ENCODE measurements around the gene TMEM164.
"Not testable (repeated sequence)": the region's sequence is repeated elsewhere in the genome, so short reads cannot be mapped to it uniquely, and the experiment has no call there.

TMEM164 gene

DNA sequence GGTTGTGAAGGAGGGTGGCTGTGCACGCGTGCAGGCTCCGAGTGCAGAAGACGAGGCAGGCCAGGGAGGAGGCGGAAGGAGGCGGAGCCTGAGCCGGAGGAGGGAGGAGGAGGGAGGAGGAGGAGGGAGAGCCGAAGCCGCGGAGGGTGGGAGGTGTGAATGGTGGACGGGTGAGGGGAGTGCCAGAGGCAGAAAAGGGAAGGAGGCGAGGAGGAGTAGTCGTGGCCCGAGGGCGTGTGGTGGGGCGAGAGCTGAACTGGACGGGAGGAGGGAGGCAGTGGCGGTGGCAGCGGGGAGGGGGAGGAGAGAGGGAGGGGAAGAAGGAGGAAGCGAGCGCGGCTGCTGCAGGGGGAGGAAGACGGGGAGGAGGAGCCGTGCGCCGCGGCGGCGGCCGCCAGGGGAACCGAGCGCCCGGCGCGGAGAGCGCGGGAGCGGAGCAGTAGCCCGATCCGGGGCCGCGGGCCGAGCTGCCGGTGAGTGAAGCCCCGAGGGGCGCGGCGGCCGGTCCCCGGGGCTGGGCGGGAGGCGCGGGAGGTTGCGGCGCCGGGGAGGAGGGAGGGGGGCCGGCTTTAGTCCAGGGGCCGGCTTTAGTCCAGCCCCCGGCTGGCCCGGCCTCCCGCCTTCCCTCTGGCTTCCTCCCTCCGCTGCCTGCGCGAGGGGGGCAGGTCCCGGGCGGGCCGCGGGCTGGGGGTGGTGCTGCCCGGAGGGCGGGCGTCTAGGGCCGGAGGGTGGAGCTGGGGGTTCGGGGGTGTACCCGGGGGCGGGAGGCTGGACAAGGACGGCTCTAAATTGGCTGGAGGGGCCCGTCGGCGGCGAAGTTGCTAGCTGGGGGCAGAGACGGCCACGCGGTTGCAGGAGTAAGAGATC is at the start of gene TMEM164:
TSS of gene TMEM164 (plus strand) at position 815 of the 867 bp plus-strand sequence. CDS start 661 bp downstream, outside the sequence.
- DNase-seq, result peak; percentile 88

DNA sequence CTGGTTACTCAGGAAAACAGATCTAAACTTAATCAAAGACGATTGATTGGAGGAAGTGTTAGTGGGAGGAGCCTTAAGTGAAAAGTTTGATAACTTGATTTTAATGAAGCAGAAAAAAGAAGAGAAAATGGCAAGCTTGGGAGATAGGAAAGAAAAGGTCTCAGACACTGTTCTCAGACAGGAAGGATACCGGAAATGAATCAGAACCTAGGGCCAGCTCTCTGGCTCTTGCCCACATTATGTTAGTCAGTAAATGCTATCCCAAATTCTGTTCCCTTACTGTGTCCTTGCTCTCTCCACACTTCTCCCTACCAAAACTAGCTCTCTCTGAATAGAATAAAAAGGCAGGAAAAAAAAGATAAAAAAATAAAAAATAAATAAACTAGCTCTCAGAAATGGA is 48.6 kb upstream of the TMEM164 start:
- DNase-seq, result no peak

DNA sequence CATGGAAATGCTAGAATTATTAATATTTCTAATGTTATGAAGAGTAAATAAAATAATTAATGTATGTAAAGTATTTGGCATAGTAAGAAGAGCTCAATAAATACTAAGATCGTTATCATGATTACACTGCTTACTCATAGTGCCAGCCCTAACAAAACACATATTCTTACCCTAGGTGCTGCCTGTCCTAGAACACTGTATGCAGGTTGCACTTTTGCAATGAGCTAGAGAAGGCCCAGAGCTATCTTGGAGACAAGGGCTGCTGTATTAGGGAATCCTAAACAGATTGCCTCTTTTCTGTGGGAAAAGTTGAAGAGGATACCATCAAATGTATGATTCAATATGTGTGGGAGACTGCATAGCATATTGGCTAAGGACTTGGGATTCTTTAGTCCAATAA is 48.0 kb upstream of the TMEM164 start:
- DNase-seq, result no peak

DNA sequence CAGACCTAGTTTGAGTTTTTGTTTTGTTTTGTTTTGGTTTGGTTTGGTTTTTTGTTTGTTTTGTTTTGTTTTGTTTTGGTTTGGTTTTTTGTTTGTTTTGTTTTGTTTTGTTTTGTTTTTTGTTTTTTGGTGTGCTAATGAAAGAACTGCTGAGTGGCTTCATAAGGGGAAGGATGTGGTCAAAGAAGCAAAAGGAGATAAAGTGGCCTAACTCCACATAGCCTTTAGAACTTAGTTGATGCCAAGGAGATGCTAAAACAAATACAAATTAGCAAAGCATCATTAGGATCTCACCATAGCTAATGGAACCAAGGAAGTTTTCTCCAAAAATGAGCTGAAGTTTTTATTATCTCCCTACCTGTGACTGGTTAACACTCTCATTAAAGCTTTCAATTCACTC is 44.6 kb upstream of the TMEM164 start:
- no peak for DNase-seq

DNA sequence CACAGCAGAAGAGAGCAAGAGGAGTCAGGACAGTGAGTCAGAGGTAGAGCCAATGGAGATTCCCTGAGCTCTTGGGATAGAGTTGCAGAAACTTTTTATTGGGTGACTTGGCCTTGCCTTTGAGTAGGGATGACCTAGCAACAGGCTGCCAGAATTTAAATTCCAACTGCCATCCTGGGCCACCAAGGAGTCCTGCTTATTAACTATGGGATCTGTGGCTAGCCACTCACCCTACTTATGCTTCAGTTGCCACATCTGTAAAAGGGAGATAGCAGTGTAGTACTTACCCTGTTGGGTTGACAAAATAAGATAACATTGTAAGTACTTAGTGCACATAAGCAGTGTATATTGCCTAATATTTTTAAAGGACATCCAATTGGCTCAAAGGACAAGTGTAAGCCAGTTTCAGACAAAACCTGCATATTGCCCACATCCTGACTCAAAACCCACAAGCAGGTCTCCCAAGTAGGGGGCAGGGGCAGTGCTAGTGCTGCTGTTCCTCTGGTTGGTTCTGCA is 43.5 kb upstream of the TMEM164 start:
- no peak for DNase-seq

DNA sequence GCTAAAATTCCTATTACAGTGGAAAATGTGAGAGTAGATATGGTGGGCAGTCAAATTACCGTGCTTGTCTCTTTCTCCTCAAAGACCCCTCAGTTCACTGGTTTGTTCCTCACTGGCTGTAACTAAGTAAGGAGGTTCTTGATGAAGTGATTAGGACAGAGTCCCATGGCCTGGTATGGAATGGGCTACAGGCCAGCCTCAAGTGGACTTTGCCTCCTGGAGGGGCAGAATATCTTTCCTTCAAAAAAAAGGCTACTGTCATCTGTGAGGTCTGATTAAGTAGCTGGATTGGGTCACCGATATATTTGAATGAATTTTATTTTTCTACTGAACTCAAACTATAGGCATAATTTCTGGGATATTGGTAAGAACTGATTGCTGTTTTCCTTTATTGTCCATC is 38.5 kb upstream of the TMEM164 start:
- DNase-seq, result no peak

DNA sequence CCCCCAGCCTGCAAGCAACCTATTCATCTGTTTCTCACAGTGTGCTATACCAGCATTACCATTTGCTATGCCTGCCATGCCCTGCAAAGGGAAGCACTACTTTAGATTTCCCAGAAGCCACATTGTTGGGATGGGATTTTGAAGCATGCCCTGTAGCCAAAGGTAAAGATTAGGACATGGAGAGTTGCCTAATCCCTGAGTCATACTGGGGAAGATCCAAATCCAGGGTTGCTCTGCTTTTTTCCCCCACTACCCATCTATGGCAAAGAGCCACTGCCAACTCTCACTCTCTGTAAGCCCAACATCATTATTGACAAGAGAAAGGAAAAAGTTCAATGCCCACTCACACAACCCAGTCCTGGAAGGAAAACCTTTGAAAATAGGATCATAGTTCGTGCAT is 36.7 kb upstream of the TMEM164 start:
- no peak for DNase-seq

DNA sequence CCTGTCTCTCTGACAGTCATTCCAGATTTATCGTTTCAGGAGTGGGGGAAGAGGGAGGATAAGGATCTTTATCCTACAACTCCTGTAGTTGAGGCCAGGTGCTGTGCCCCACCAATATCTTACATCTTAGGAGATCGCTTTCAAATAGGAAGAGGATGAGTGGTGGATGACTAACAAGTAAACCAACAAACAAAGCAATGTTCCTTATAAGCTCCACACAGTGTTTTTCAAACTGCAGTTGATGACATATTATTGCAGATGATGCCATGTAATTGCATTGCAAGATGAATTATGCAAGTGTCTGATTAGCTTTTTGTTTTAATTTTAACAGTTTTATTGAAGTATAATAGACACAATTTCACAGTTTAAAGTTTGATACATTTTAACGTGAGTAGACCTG is 35.8 kb upstream of the TMEM164 start:
- DNase-seq, result no peak

DNA sequence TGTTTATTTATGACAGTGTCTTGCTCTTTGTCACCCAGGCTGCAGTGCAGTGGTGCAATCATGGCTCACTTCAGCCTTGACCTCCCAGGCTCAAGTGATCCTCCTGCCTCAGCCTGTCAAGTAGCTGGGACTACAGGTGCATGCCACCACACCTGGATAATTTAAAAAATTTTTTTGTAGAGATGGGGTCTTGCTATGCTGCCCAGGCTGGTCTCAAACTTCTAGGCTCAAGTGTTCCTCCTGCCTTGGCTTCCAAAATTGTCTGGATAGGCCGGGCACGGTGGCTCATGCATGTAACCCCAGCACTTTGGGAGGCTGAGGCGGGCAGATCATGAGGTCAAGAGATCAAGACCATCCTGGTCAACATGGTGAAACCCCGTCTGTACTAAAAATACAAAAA is 32.1 kb upstream of the TMEM164 start:
- not testable (repeated sequence) for DNase-seq

DNA sequence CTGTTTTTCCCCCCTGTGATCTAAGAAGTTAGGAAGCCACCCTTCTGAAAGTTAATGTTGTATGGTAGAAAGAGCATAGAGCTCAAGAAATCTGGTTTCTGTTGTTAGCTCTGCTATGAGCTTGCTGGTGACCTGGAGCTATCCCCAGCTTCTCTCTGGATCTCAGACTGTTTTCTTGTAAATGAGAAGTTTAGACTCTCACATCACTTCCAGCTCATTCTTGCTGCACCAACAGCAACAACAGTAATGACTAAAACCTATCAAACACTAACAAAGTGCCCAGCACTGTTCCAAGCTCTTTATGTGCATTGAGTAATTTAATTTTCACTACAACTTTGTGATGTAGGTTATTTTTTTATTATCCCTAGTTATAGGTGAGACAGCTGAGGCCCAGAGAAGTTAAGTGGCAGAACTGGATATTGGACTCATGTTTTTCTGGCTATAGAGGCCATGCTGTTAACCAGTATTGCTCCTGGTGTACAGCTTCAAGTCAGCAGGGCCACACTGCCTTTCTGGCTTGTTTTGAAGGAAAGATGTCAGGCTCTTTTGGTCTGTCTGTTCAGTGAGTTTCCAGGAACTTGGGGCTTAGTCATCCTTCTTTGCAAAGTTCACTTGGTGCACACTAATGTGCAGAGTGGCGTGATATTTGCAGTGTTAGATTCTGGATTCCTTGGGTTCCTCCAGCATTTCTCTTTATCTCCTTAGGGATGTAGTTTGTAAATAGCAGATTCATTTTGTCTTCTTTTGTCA is 27.8 kb upstream of the TMEM164 start:
- DNase-seq, result no peak

DNA sequence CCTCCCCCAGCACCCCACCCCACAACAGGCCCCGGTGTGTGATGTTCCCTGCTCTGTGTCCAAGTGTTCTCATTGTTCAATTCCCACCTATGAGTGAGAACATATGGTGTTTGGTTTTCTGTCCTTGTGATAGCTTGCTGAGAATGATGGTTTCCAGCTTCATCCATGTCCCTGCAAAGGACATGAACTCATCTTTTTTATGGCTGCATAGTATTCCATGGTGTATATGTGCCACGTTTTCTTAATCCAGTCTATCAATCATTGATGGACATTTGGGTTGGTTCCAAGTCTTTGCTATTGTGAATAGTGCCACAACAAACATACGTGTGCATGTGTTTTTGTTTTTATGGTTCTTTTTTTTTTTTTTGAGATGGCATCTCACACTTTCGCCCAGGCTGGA is 17.7 kb upstream of the TMEM164 start:
- not testable (repeated sequence) for DNase-seq

DNA sequence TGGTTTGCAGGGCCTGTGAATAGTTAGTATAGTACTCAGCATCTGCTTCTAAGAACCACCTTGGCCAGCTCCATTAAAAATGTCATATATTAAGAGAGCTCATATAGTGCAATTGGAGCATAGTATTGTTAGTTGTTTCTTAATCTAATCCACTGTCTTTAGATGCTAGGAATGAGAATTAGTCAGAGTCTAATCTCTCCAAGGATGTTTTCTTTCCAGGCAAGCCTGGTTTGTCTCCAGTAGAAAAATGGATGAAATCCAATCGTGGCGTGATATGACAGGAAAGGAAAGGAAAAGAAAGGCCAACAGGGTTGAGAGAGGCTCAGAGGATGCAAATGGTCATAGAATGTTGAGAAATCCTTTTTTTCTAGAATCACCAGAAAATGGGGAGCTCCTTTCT is 15.0 kb upstream of the TMEM164 start:
- no peak for DNase-seq

DNA sequence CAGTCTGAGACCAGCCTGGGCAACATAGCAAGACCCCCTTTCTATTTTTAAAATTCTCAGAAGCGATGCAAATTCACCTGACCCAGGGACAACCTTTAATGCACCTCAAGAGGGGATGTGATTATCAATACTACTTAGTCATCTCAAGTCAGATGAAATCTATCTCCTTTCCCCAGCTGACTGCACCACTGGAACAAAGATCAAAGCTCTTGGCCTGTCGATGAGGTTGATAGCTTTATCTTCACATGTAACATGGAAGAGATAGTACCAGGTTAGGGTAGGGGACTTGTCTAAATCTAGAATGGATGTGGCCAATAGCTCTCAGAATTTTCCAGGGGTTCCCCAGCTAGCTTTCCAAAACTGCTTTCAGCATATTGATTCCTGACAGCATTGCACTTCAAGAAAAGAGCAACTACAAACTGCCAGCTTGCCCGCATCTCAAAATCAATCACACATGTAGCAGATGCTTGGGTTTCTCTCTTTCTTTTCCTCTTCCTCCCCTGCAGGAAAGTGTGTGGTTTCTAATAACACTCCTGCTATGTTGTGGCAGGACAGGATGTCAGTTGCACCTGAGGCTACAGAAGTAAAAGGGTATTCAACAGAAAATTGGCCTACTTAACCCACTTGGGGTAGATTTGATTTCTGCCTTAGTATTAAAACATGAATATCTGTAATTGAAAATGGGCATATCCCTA is 12.2 kb upstream of the TMEM164 start:
- DNase-seq, result no peak

DNA sequence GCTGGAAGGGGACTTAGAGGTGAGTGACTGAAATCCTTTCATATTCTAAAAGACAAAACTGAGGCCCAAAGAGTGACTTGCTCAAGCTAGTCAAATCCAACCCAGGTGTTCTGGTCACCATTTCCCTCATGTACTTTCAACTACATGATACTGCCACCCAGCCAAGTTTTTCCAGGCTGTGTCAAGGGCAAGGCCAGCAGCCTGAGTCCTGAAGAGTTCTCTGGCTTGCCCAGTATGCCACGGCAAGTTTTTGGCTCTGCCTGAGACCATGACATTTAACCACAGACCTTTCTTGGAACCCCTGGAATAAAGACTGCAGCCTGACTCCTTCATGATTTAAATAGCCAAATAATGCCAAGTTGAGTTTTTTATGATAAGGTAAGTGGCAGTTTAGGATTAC is 10.7 kb upstream of the TMEM164 start:
- DNase-seq, result no peak

DNA sequence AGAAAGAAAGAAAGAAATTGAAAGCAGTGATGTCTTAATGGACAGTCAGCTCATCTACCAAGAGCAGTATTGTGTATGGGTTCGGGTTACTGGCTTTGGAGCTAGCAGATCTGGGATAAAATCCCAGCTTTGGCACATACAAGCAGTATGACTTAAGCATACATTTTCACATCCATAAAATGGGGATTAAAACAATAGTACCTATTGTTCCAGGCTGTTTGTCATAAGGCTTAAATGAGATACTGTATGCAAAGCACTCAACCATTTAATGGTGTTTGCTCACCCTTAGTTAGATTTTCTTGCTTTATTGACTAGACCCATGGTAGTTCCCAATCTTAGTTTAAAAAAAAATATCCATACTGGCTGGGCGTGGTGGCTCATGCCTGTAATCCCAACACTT is 7.8 kb upstream of the TMEM164 start:
- DNase-seq, result no peak

DNA sequence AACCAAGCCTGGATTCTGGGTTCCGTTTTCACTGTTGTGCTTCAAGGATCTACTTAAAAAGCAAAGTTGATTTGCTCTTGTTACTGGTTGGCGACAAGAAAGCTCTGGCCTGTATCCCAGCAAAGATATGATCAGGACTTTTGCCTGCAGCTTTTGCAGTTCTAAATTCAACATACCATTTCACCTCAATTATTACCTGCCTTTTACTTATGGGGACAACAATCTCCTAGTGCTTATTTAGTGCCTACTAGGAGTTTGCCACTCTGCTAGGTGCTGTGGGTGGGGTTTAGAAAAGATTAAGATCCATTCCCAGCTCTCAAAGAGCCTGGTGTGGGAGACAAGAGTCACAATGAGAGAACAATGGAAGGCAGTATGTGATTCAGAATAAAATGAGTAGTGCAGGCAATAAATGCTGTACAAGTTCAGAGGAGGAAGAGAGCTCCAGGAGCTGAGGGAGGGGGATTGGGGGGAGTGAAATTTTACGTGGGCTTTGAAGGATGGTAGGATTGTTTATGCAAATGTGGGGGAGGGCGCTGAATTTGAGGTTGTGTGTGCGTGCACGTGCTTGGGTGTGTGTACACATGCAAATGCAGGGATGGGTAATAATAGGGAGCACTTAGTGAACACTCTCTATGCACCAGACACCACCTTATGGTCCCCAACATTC is 5.0 kb upstream of the TMEM164 start:
- no peak for DNase-seq

DNA sequence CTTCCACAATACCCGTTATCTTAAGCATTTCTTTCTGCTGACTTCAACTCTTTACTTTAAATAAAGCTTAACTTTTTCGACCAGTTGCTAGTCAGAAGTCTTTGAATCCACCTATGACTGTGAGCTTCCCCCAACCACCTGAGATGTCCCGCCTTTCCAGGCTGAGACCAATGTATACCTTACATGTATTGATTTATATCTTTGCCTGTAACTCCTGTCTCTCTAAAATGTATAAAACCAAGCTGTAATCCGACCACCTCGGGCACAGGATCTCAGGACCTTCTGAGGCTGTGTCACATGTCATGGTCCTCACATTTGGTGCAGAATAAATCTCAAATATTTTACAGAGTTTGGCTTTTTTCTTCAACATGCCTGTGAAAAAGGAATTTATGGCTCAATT is 2.9 kb upstream of the TMEM164 start:
- no peak for DNase-seq

DNA sequence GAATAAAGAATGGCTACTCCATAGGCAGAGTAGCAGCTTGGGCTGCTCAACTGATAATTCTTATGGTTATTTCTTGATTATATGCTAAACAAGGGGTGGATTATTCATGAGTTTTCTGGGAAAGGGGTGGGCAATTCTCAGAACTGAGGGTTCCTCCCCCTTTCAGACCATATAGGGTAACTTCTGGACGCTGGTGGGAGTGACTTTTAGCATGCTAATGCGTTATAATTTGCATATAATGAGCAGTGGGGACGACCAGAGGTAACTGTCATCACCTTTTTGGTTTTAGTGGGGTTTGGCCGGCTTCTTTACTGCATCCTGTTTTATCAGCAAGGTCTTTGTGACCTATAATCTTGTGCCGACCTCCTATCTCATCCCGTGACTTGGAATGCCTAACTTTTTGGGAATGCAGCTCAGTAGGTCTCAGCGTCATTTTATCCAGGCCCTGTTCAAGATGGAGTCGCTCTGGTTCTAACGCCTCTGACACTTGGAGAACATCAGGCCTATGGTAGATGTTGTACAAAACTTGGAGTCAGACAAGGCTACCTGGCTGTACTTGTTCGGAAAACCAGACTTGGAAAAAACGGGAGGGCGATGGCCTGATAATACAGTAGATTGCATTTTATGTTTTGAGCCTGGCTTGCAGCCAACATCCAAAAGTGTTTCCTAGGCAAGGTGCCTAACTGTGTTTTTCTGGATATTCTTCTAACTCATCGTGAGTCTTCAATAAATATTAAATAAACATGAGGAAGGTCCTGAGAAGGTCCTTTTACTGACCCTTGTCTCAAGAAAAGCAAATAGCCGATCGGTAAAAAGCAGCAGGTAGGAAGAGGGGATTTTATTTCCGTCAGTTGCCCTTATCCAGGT is 1.8 kb upstream of the TMEM164 start:
- no peak for DNase-seq

DNA sequence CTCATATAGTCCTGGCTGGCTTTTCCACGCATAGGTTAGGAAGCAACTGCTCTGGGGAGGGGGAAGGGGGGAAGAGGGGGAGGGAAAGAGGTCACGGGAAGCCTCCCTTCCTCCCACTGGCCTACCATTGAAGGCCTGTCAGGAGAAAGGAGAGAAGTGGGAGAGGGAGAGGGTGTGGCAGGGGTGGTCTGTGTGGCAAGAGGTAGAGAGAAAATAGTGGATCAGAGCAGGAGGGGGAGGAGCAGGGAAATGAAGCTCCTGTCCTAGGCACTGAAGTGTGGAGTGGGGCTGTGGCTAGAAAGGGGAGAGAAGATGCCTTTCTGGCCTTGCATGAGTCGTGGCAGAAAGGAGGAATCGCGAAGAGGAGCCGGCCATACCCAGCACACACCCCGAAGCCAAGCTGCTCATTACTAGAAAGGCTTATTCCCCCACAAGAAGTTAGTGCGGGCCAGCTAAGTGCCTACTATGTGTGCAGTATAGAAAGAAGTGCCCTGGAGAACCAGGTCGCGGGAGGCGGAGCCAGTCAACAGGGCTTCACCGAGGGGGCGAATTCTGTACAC is 1.1 kb upstream of the TMEM164 start:
- no peak for DNase-seq

DNA sequence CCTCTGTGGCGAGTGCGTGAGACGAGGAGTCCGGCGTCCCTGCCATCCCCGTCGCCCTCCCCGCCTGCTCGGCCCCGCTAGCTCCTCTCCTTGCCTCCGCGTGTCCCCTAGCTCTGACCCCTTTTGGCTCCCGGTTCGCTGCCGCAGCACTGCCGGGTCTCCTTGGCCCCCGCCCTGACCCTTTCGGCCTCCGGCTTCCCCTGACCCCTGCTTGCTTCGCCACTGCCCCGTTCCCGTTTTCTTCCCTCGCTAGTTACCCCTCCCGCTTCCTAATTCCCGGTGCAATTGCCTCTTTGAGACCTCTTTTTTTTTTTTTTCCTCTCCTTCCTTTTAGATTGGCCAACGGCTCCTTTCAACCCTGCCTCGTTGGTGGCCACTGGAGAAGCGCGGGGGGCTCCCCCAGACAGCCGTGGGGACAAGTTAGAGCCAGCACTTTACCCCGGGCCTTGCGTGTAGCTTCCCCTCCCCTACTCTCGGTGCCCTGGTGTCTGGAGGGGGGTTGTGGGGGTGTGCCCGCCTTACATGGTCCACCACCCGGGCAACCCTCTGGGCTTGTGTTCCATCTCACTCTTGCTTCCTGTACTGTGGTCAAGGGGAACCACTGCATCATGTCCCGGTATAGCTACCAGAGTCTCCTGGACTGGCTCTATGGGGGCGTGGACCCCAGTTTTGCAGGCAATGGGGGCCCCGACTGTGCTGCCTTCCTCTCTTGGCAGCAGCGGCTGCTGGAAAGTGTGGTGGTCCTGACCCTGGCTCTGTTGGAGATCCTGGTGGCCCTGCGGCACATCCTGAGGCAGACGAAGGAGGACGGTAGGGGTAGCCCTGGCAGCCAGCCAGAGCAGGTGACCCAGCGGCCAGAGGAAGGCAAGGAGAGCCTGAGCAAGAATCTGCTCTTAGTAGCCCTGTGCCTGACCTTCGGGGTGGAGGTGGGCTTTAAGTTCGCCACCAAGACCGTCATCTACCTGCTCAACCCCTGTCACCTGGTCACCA is 548 bp downstream of the TMEM164 start:
- DNase-seq, result peak; percentile 21
